Renal cortex interstitium (tissue), 15 donors: Measurements from ENCODE around the gene MYORG. TPM values are rescaled to one million over a fixed set of nuclear protein-coding genes. Genes with fewer than 3 reads are reported as not detected.

Source experiments
- DNase-seq, 11 donors: peaks; one replicate each; pipeline ENCODE4 v3.0.0-alpha.2; 2013; ENCODE audit warnings: low read depth in 9 of 11, low spot score in 4 of 11; ENCODE audit errors: extremely low read depth in 1 of 11
- long read RNA-seq, 16 experiments: transcript quantifications; one replicate each; lab custom pipeline, GENCODE V29; 2026
- polyA plus RNA-seq, 3 donors: library from polyadenylated mRNA; unstranded; fragments of 120-200 nt; gene quantifications; one replicate each; pipeline ENCODE4 v1.2.1, GENCODE V29; 2013; ENCODE audit not compliant: insufficient read length in 3 of 3

MYORG gene
- 1 to 10 TPM; 8.4 to 9.9 (median 8.9) TPM for polyA plus RNA-seq
- long read RNA-seq, donor 1, full-length matches to known transcripts, result 4 of 4 reads
- long read RNA-seq, donor 1, partial matches to known transcripts, result 0 of 4 reads
- long read RNA-seq, donor 1, other reads (novel, unspliced or antisense), result 0 of 4 reads
- long read RNA-seq, donor 2, result 0 reads
- long read RNA-seq, donor 3, full-length matches to known transcripts, result 4 of 4 reads
- long read RNA-seq, donor 3, partial matches to known transcripts, result 0 of 4 reads
- long read RNA-seq, donor 3, other reads (novel, unspliced or antisense), result 0 of 4 reads
- long read RNA-seq, donor 4, full-length matches to known transcripts, result 4 of 4 reads
- long read RNA-seq, donor 4, partial matches to known transcripts, result 0 of 4 reads
- long read RNA-seq, donor 4, other reads (novel, unspliced or antisense), result 0 of 4 reads
- long read RNA-seq, donor 5, result 0 reads
- long read RNA-seq, donor 6, full-length matches to known transcripts, result 2 of 2 reads
- long read RNA-seq, donor 6, partial matches to known transcripts, result 0 of 2 reads
- long read RNA-seq, donor 6, other reads (novel, unspliced or antisense), result 0 of 2 reads
- long read RNA-seq, donor 7, full-length matches to known transcripts, result 3 of 3 reads
- long read RNA-seq, donor 7, partial matches to known transcripts, result 0 of 3 reads
- long read RNA-seq, donor 7, other reads (novel, unspliced or antisense), result 0 of 3 reads
- long read RNA-seq, donor 8, full-length matches to known transcripts, result 4 of 4 reads
- long read RNA-seq, donor 8, partial matches to known transcripts, result 0 of 4 reads
- long read RNA-seq, donor 8, other reads (novel, unspliced or antisense), result 0 of 4 reads
- long read RNA-seq, donor 9, full-length matches to known transcripts, result 1 of 1 reads
- long read RNA-seq, donor 9, partial matches to known transcripts, result 0 of 1 reads
- long read RNA-seq, donor 9, other reads (novel, unspliced or antisense), result 0 of 1 reads
- long read RNA-seq, donor 10, full-length matches to known transcripts, result 2 of 2 reads
- long read RNA-seq, donor 10, partial matches to known transcripts, result 0 of 2 reads
- long read RNA-seq, donor 10, other reads (novel, unspliced or antisense), result 0 of 2 reads
- long read RNA-seq, donor 11, full-length matches to known transcripts, result 2 of 2 reads
- long read RNA-seq, donor 11, partial matches to known transcripts, result 0 of 2 reads
- long read RNA-seq, donor 11, other reads (novel, unspliced or antisense), result 0 of 2 reads
- long read RNA-seq, donor 12, result 0 reads
- long read RNA-seq, donor 13, result 0 reads
- long read RNA-seq, donor 14, result 0 reads
- long read RNA-seq, donor 15, full-length matches to known transcripts, result 1 of 1 reads
- long read RNA-seq, donor 15, partial matches to known transcripts, result 0 of 1 reads
- long read RNA-seq, donor 15, other reads (novel, unspliced or antisense), result 0 of 1 reads
- long read RNA-seq, donor 16, full-length matches to known transcripts, result 6 of 6 reads
- long read RNA-seq, donor 16, partial matches to known transcripts, result 0 of 6 reads
- long read RNA-seq, donor 16, other reads (novel, unspliced or antisense), result 0 of 6 reads

GRCh38 chr9:34376596-34377403 is at the start of gene MYORG:
Gene MYORG (minus strand): TSS chr9:34376898. CDS start chr9:34372943, 3,955 bp downstream.
- DNase-seq, result peak in 9 of 11 donors; percentile 64 to 86 (median 80)

DNA sequence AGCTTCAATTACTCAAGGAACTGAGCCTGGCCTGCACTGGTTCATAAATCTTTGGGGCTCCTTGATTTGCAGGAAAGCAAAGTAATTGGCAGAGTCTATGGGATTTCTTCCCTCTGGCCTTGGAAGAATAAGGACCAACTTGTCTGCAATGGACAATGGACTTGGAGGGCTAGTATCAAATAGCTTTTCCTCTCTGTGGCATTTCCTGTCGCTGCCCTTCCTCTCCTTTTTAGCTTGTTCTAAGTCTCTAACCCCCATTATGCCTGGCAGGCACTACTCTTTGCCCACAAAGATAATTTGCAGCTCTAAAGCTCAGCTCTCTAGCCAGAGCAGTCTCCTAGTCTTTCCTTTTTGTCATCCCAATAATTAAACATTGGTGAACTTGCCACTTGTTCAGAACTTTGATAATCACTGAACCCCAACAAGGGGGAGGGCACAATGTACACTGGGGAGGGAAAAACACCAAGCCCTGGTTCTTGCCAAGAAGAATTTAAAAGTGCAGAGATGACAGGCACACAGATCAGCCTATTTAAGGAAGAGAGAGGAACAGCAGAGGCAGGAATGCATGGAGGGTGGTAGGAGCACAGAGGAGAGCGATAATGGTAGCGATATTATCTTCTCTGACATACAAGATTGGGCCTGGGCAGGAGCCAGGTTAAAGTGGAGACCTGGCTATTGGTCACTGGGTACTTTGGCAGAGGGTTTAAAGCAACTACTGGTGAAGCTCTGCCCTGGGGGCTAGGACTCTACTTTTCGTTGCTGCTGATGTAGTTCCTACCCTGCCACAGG is 43.2 kb upstream of the MYORG start:
- DNase-seq, result no peak

- no peak for DNase-seq
These were observed 41.0 kb upstream of the MYORG start for GRCh38 chr9:34417734-34418133.

DNA sequence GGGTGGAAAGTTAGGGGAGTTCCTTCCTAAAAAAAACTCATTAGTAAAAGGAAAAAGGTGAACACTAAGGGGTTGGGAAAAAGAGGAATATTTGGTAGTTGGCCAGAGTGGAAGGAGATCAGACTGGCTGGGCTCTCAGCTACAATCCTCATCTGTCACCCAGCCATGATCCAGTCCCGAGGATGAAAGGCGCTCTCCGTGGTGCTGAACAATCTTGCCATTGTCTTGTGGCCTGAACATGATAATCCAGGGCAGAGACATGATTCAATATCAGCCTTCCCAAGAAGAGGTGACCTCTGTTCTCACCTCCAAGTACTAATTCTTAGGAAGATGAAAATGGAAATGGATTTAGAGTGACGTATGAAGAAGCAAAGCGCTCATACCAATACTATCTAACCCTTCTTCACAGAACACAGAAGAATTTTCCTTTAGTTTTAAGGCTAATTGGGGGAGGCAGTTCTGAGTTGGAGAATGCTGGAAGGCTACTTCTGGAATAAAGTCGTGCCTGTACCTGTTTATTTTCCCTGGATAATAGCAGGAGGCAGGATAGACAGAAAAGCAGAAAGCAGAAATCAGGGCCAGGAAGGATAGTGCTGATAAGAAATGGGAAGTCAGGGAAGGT is 36.6 kb upstream of the MYORG start:
- peak; percentile 44 to 79 (median 68) for DNase-seq

DNA sequence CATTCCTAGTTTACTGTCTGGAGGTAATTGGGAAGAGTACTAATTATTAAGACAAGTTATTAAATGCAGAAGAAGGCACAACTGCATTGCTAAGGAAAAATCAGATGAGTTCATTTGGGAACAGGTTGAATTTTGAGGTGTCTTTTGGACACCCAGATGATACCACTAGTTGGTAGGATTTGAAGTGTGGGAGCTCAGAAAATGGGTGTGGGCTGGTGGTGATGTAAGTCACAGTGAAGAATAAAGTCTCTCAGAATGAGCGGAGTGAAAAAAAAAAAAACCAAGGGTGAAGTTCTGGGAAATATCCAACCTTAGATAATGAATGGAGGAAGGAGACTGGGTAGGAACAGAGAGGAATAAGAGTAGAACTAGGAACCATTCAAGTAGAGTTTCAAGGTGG is 35.6 kb upstream of the MYORG start:
- DNase-seq, result no peak

GRCh38 chr9:34409154-34409553 is 32.5 kb upstream of the MYORG start:
- DNase-seq, result no peak

- no peak for DNase-seq
These were observed 31.5 kb upstream of the MYORG start for GRCh38 chr9:34408173-34408572.

DNA sequence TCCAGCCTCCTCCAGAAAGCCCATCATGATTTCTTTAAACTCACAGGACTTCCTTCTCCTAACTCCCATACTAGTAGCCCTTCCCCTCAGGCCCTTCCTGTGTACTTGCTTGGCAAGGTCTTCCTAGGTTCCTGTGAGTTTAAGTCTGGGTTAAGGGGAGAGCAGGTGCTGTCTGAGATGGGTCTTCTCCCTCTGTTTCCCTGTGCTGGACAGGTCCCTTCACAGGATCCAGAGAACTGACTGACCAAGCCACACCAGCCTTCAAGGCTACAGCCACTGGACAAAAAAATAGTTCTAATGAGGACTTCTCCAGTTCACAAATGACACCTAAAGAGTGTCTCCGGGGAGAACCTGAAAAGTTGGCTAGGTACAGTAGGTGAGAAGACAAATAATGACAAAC is 29.5 kb upstream of the MYORG start:
- DNase-seq, result no peak

- no peak for DNase-seq
These were observed 29.0 kb upstream of the MYORG start for GRCh38 chr9:34405719-34406118.

- DNase-seq, result peak in 4 of 11 donors; percentile 12 to 53 (median 38)
These were observed 27.1 kb upstream of the MYORG start for GRCh38 chr9:34403554-34404380.

DNA sequence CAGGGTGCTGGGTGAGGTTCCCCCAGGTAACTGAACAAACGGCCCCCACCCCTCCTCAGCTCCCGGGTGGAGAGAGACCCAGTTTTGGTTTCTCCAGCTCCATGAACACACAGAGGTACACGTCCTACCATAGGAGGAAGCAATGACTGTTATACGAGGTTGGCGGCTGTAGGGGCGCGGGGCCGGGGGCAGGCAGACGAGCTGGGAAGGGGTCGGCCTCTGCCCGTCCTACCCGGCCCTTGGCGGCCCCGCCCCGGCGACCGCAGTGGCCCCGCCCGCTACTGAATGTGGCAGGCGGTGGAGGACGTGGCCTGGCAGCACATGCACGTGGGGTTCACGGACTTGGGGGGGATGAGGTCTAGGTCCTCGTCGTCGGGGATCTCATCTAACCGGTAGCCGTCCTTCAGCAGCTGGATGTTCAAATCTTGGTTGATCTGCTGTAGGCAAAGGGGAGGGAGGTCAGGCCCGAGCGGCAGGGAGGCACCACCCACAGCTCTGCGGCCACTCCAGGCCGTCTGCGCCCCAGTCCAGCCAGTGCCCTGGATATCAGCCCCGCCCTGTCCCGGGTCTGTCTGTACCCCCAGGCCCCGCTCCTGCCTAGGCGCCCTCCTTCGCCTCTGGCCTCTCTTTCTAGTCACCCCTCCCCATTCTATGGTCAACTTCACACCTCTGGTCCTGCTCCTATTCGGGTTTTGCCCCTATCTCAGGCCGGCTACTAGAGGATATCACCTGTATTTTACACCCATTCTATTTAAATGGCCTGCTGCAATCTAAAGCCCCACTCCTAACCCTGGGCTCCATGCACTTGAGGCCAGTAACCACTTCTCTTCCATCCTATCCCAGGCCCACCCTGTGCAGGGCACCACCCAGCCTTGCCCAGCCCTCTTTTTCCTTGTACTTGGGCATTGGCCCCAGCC is 24.2 kb upstream of the MYORG start:
- DNase-seq, result no peak

DNA sequence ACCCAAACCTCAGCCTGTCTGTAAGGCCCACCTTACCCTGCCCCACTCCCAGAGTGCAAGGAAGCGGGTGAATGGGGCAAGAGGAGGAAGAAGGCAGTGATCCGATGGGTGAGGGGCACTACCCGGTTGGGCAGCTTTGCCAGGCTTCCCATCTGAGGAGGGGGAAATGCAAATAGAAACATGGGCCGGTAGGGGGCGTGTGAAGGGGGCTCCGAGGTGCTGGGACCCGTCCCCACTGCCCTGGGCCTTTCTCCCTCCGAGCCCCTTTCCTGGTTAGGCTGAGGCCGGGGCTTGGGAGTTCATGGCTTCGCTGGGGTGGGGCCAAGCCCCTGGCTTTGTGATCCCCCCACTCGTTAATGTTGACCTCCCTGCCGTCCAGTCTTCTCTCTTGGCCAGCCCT is 23.6 kb upstream of the MYORG start:
- no peak for DNase-seq

- no peak for DNase-seq
These were observed 23.0 kb upstream of the MYORG start for GRCh38 chr9:34399729-34400128.

GRCh38 chr9:34398875-34399274 is 22.2 kb upstream of the MYORG start:
- DNase-seq, result no peak
